H1 (cell line): ENCODE results near the gene NBAS.

Source experiments
- BRCA1 ChIP-seq: IDR thresholded peaks from 2 replicates; pipeline ENCODE4 v1.6.1; 2012; ENCODE audit warnings: low read depth, low read length, improper control_type of control experiment
- KDM1A ChIP-seq: fragments of 200-600, 300-600 bp; sonication (generic); IDR thresholded peaks from 2 replicates; pipeline ENCODE4 v1.7.1; 2016; ENCODE audit warnings: mild to moderate bottlenecking, low read length, borderline replicate concordance
- RAD21 ChIP-seq, 2 experiments: IDR thresholded peaks in 1 of 2; conservative IDR thresholded peaks in 1 of 2; 2 replicates each; pipeline ENCODE4 v1.6.1; 2011; ENCODE audit warnings: low read depth in 2 of 2, low read length in 2 of 2, improper control_type of control experiment in 1 of 2, inconsistent platforms in 1 of 2, mild to moderate bottlenecking in 1 of 2, moderate library complexity in 1 of 2
- TF ChIP-seq, protein P1 (sequence below), 3 experiments: IDR thresholded peaks; 1 replicate in 2 of 3; 2 replicates in 1 of 3; pipeline versions ENCODE4 v1.5.1 to v1.6.1; 2011; ENCODE audit warnings: low read length in 3 of 3, mild to moderate bottlenecking in 3 of 3, inconsistent platforms in 2 of 3, low read depth in 1 of 3, moderate library complexity in 1 of 3; ENCODE audit not compliant: insufficient read depth in 1 of 3; ENCODE audit errors: control extremely low read depth in 1 of 3

DNA sequence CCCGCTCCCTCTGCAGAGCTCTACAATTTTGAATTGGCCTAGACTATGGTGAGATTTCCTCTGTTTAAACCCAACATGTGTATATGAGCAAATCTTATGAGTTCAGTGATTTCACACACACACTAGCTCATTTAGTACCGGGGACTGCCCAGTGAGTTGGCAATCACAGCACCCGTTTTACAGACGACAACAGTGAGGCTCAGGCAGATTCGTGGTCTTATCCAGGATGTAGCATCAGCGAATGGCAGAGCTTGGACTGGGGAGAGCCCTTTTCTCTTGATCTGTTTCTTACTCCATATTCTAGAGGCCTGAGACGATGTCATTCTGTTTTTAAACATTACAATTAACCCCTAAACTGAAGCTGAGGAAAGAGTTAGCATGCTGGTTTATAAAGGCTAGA is 419.9 kb downstream of the NBAS start:
- TF ChIP-seq BRCA1 (no peak), KDM1A (no peak), RAD21 (IDR thresholded peaks at IDR 0.05 in 1 of 2, conservative IDR thresholded peaks at IDR 0.05 in 1 of 2; ENCODE audit: low read depth in 2 of 2, low read length in 2 of 2) (no peak)
- TF ChIP-seq, protein P1, sequence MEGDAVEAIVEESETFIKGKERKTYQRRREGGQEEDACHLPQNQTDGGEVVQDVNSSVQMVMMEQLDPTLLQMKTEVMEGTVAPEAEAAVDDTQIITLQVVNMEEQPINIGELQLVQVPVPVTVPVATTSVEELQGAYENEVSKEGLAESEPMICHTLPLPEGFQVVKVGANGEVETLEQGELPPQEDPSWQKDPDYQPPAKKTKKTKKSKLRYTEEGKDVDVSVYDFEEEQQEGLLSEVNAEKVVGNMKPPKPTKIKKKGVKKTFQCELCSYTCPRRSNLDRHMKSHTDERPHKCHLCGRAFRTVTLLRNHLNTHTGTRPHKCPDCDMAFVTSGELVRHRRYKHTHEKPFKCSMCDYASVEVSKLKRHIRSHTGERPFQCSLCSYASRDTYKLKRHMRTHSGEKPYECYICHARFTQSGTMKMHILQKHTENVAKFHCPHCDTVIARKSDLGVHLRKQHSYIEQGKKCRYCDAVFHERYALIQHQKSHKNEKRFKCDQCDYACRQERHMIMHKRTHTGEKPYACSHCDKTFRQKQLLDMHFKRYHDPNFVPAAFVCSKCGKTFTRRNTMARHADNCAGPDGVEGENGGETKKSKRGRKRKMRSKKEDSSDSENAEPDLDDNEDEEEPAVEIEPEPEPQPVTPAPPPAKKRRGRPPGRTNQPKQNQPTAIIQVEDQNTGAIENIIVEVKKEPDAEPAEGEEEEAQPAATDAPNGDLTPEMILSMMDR (IDR thresholded peaks at IDR 0.05; ENCODE audit: control extremely low read depth in 1 of 3, insufficient read depth in 1 of 3, low read depth in 1 of 3, low read length in 3 of 3) = no peak
